DMS153 treated with DMSO at 0.1 percent for 48 hours (cell line): ENCODE data around the gene KCNH1.
"Not testable (repeated sequence)": the region's sequence is repeated elsewhere in the genome, so short reads cannot be mapped to it uniquely, and the experiment has no call there.

Experiments used
- DNase-seq: peaks from one replicate; lab custom pipeline; 2025; ENCODE audit not compliant: unreplicated experiment; lab: John Stamatoyannopoulos, UW

KCNH1 gene

DNA sequence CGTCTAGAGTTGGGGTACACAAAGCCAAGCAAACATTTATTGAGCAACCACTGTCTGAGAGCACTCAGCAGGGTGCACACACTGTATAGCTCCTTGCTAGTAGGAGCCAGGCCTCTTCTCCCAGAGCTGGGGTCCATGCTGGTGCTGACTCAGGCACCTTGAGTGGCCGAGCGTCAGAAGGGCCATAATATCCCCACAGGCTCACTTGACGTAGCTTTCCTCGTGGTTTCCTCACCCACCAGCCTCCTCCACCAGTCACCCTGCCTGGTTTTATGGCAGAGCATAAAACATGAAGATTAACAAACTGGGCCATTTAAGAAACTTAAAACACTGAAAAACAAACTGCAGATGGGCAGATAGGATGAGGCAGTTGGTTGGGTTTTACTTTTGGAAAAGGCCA is 443.7 kb downstream of the KCNH1 start:
- DNase-seq, result no peak

GRCh38 chr1:210689826-210690225 is 444.1 kb downstream of the KCNH1 start:
- no peak for DNase-seq

DNA sequence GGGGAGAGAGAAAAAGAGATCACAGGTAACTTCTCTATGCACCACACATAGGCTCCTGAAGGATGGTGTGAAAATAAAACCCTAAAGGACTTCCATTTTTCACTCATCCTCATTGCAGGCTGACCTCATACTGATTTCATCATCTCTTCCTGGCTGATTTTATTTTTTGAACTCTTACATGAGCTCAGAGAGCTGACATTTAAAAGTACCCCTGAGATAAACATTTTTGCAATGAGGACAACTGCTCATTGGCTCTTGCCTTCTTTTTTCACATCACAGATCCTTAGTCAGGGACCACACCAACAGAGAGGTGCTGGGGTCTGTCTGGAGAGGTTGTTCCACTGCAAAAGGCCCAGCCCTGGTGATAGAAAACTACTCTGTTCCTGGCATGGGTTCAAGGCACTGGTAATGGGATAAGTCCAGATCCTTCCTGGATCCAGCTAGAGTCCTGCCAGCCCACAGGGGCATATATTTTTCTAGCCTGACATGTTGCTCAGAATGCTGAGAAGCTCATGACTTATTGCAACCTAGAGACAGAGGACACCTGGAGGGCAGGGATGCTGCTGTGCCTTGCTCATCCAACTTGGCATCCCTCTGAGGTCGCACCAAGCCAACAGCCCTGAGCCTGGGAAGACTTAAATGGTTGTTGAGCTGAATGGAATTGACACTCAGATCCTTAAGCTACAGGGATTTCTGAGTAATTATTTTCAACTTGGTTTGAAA is 445.3 kb downstream of the KCNH1 start:
- DNase-seq, result no peak

DNA sequence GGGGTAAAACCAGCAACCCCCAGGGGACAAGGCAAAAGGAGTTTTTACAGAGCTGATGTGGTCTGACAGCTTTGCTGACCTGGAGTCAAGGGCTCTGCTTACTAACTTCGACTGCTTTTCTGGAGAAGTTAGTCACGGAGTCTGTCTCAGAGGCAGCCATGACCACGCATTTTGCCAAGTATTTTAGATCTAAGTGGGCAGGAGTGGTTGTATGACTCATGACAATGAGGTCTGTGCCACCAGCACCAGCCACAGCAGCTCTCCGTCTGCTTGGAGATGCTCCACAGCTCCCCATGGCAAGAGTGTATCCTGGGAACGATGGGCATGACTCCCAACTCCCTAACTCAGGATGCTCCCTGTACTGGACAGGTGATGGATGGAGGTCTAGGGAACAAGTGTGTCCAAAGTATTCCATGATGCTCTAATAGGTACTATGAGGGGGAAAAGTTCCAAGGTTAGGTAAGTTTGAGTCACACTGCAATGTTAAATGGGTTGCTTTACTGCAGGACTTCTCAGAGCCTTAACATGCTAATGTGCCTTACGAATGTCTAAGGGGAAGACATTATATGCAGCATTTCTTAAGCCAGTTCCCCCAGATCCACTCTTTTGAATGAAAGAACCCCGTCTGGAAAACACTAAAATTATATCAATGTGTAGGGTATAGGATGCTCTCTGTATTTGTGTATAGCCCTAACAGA is 446.2 kb downstream of the KCNH1 start:
- no peak for DNase-seq

DNA sequence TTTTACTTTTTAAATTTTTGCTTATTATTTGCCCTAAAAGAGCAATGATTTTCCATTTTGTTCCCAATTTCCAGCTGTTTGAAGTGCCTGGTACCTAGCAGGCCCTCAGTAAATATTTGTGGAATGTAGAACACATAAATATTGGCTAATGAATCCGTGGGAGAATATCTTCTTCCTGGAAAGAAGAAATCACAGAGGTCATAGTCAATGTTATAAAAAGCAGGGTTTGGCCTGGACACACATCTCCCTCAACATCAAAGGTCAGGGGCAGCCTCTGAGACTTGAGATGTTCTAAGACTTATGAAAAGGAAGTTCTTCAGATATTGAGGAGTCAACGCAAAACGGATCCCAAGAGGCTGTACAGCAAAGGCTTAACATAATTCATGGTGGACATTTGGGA is 447.1 kb downstream of the KCNH1 start:
- no peak for DNase-seq

- DNase-seq, result no peak
These were observed 448.7 kb downstream of the KCNH1 start for GRCh38 chr1:210685295-210685650.

- no peak for DNase-seq
These were observed 449.3 kb downstream of the KCNH1 start for GRCh38 chr1:210684466-210685294.

GRCh38 chr1:210683403-210684047 is 450.4 kb downstream of the KCNH1 start:
- no peak for DNase-seq

- DNase-seq, result no peak
These were observed 452.8 kb downstream of the KCNH1 start for GRCh38 chr1:210681158-210681557.

- DNase-seq, result no peak
These were observed 455.6 kb downstream of the KCNH1 start for GRCh38 chr1:210678306-210678705.

- DNase-seq, result no peak
These were observed 456.4 kb downstream of the KCNH1 start for GRCh38 chr1:210677533-210677932.

- no peak for DNase-seq
These were observed 457.4 kb downstream of the KCNH1 start for GRCh38 chr1:210676539-210676938.

DNA sequence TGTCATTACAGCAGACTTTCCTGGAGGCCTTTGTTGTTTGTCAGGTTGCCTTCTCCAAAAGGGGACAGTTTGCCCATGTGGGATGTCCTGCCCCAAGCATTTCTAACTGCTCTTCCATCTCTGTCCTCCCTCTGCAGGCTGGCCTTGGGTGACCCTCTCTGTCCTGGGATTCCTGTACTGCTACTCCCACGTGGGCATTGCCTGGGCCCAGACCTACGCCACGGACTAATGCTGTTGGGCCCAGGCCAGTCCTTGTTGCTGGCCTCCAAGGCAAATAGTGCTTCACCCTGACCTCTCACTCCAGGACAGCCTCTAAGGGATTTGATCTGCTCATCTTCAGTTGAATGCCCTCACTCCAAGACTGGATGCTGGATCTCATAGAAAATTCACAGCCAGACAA is 459.8 kb downstream of the KCNH1 start:
- no peak for DNase-seq

- no peak for DNase-seq
These were observed 464.0 kb downstream of the KCNH1 start for GRCh38 chr1:210669951-210670350.

DNA sequence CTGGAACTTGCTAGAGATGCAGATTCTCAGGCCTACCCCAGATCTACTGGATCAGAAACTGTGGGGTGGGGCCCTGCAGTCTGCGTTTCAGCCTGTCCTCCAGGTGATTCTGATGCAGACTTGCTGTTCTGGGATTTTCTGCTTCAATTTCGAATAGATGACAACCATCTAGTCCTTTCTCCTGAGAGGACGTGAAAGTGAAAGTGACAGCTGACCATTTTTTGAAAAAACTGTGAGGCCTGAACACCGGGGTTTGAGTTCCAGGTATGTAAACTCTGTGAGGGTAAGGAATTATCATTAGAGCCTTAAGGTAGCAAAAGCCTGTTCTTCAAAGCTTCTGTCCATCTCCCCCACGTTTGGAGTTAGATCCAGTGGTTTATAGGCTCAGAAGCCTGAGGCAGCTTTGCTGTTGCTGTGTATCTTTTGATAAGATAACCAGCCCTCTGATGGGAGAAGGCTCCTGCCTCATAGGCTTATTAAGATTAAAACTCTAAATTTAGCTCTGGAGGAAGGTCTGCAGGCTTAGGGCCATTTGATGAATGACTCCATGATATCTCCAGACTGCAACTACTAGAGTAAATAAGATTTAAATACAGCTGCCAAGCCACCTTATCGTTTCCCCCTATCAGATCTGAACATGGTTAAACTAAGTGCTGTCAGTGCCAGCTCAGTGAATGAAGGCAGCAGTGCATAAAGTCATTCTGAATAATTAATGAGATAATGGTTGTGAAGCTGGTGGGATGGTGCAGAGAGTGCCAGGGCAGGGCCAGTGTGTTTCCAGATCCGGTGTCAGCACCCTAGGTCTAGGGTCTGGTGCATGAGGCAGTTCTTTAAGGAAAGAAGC is 470.0 kb downstream of the KCNH1 start:
- DNase-seq, result peak; percentile 92

DNA sequence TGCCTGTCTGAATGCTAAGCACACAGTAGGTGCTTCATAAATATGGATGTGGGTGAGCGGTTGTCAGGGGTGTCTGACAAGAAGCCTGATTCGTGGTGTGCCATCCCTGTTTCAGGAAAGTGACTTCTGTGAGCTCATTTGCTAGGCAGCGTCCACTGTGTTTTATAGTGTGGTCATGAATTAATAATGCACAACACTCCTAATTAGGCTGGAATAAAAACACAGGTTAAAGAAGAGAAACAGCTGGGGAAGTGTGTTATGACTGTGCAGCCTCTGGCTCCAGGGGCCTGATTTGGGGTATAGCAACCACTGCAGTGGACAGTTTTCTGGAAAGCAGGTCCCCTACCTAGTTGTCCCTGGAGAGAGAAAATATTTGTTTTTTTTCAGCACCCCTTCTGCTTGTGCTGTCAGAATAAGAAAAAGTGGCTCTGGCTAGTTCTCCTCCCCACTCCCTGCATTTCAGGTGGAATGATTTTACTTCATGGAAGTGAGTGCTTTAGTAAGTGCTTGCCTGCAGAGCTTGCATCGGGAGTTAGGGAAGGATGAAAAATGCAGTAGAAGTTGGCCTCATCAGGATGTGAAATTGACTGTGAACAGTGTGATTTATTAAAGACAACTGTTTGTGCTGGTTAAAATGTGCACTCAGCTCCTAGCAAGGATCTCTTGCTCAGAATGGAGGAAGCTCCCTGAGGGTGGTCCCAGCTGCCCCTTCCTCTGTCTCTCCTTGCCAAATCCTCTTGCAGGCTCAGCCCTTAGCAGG is 471.5 kb downstream of the KCNH1 start:
- DNase-seq, result no peak

DNA sequence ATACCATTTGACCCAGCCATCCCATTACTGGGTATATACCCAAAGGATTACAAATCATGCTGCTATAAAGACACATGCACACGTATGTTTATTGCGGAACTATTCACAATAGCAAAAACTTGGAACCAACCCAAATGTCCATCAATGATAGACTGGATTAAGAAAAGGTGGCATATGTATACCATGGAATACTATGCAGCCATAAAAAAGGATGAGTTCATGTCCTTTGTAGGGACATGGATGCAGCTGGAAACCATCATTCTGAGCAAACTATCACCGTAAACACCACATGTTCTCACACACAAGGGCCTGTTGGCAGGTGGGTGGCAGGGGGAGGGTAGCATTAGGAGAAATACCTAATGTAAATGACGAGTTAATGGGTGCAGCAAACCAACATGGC is 472.4 kb downstream of the KCNH1 start:
- not testable (repeated sequence) for DNase-seq

GRCh38 chr1:210657806-210658205 is 476.1 kb downstream of the KCNH1 start:
- DNase-seq, result no peak

- DNase-seq, result no peak
These were observed 478.4 kb downstream of the KCNH1 start for GRCh38 chr1:210655511-210655910.
